WTC11 (cell line): ENCODE results near the gene ARHGEF33. TPM values are rescaled to one million over a fixed set of nuclear protein-coding genes. Genes with fewer than 3 reads are reported as not detected.

Source experiments
- ATAC-seq: fragments of 200-7000 bp; cut with Tn5 transposase; 2 replicates; pipeline ENCODE4 v1.10.0; 2021; ENCODE audit warnings: mild to moderate bottlenecking, moderate library complexity
- CTCF ChIA-PET: fragments of 300-600 bp; sonication (Branson Sonifier 250); formaldehyde crosslinking; loops from one replicate; lab custom pipeline; 2021; ENCODE audit warnings: antibody characterized with exemption; lab: Charles Lee
- POLR2A ChIA-PET: fragments of 350-600 bp; sonication (Branson Sonifier 250); formaldehyde crosslinking; loops from one replicate; lab custom pipeline; 2021; ENCODE audit warnings: antibody characterized with exemption; lab: Charles Lee
- DNase-seq: peaks from one replicate; pipeline ENCODE4 v3.0.0; 2021; ENCODE audit warnings: low spot score
- H3K27ac Mint-ChIP-seq: 2 replicates; pipeline ENCODE4 v1.8.0; 2021; ENCODE audit warnings: mixed read lengths
- H3K27me3 Mint-ChIP-seq: 2 replicates; pipeline ENCODE4 v1.8.0; 2021; ENCODE audit warnings: low read depth, mild to moderate bottlenecking, moderate library complexity, mixed read lengths
- H3K36me3 Mint-ChIP-seq: 2 replicates; pipeline ENCODE4 v1.8.0; 2021; ENCODE audit warnings: mixed read lengths
- H3K4me1 Mint-ChIP-seq: 2 replicates; pipeline ENCODE4 v1.8.0; 2022; ENCODE audit warnings: mixed read lengths
- H3K4me3 Mint-ChIP-seq: 2 replicates; pipeline ENCODE4 v1.8.0; 2021; ENCODE audit warnings: mild to moderate bottlenecking, moderate library complexity, mixed read lengths
- H3K9me3 Mint-ChIP-seq: 2 replicates; pipeline ENCODE4 v1.8.0; 2021; ENCODE audit warnings: mixed read lengths
- CREB1 ChIP-seq: sonication (generic); formaldehyde crosslinking; IDR thresholded peaks from 2 replicates; pipeline ENCODE4 v1.8.0; 2023; ENCODE audit warnings: mild to moderate bottlenecking, missing genetic modification reagents
- ELF4 ChIP-seq: sonication (generic); formaldehyde crosslinking; IDR thresholded peaks from 2 replicates; pipeline ENCODE4 v1.8.1; 2022; ENCODE audit warnings: low read depth, mild to moderate bottlenecking, moderate library complexity, missing genetic modification reagents
- GTF2I ChIP-seq: fragments of 250-450 bp; sonication (Bioruptor Pico); conservative IDR thresholded peaks from 2 replicates; pipeline ENCODE4 v1.4.0; 2021; ENCODE audit warnings: mild to moderate bottlenecking
- JUN ChIP-seq: sonication (generic); formaldehyde crosslinking; IDR thresholded peaks from 2 replicates; pipeline ENCODE4 v1.8.0; 2023; ENCODE audit warnings: mild to moderate bottlenecking, missing genetic modification reagents
- MYBL2 ChIP-seq: sonication (generic); formaldehyde crosslinking; IDR thresholded peaks from 2 replicates; pipeline ENCODE4 v1.8.1; 2023; ENCODE audit warnings: mild to moderate bottlenecking, moderate library complexity, missing genetic modification reagents
- NR2C2 ChIP-seq: sonication (generic); formaldehyde crosslinking; IDR thresholded peaks from 2 replicates; pipeline ENCODE4 v1.8.0; 2022; ENCODE audit warnings: mild to moderate bottlenecking, missing genetic modification reagents
- NR3C1 ChIP-seq: sonication (generic); formaldehyde crosslinking; conservative IDR thresholded peaks from 2 replicates; pipeline ENCODE4 v1.8.1; 2023; ENCODE audit warnings: low read depth, mild to moderate bottlenecking, missing genetic modification reagents
- PRRX2 ChIP-seq: fragments of 250-450 bp; sonication (Bioruptor Pico); IDR thresholded peaks from 2 replicates; pipeline ENCODE4 v1.8.0; 2021; ENCODE audit warnings: mild to moderate bottlenecking
- SOX15 ChIP-seq: fragments of 250-450 bp; sonication (Bioruptor Pico); IDR thresholded peaks from 2 replicates; pipeline ENCODE4 v1.9.0; 2021; ENCODE audit warnings: mild to moderate bottlenecking
- TEAD1 ChIP-seq: sonication (generic); formaldehyde crosslinking; IDR thresholded peaks from 2 replicates; pipeline ENCODE4 v1.8.0; 2022; ENCODE audit warnings: mild to moderate bottlenecking, missing genetic modification reagents
- ZBTB21 ChIP-seq: sonication (generic); formaldehyde crosslinking; IDR thresholded peaks from 2 replicates; pipeline ENCODE4 v1.8.1; 2023; ENCODE audit warnings: mild to moderate bottlenecking, missing genetic modification reagents, borderline replicate concordance
- ZNF232 ChIP-seq: sonication (generic); formaldehyde crosslinking; IDR thresholded peaks from 2 replicates; pipeline ENCODE4 v1.8.0; 2022; ENCODE audit warnings: mild to moderate bottlenecking, missing genetic modification reagents
- ZNF263 ChIP-seq: sonication (generic); formaldehyde crosslinking; IDR thresholded peaks from 2 replicates; pipeline ENCODE4 v1.8.1; 2022; ENCODE audit warnings: low read depth, mild to moderate bottlenecking, moderate library complexity, missing genetic modification reagents
- total RNA-seq: library from RNA; stranded (reverse); gene quantifications from 3 replicates; pipeline ENCODE4 v1.2.3, GENCODE V29; 2021
- TF ChIP-seq, protein P1 (sequence below): fragments of 250-450 bp; sonication (Bioruptor Pico); IDR thresholded peaks from 2 replicates; pipeline ENCODE4 v1.9.0; 2021; ENCODE audit warnings: mild to moderate bottlenecking, borderline replicate concordance
- TF ChIP-seq, protein P2 (sequence below): sonication (generic); formaldehyde crosslinking; IDR thresholded peaks from 2 replicates; pipeline ENCODE4 v1.8.0; 2022; ENCODE audit warnings: missing genetic modification reagents
- TF ChIP-seq, protein P3 (sequence below): sonication (generic); formaldehyde crosslinking; conservative IDR thresholded peaks from 2 replicates; pipeline ENCODE4 v1.8.1; 2022; ENCODE audit warnings: mild to moderate bottlenecking, missing genetic modification reagents
- TF ChIP-seq, protein P4 (sequence below): sonication (generic); formaldehyde crosslinking; IDR thresholded peaks from 2 replicates; pipeline ENCODE4 v1.8.1; 2023; ENCODE audit warnings: mild to moderate bottlenecking, missing genetic modification reagents, borderline replicate concordance

ARHGEF33 gene
- total RNA-seq, 1 experiment from 2014 or later, result 0.42 TPM

DNA sequence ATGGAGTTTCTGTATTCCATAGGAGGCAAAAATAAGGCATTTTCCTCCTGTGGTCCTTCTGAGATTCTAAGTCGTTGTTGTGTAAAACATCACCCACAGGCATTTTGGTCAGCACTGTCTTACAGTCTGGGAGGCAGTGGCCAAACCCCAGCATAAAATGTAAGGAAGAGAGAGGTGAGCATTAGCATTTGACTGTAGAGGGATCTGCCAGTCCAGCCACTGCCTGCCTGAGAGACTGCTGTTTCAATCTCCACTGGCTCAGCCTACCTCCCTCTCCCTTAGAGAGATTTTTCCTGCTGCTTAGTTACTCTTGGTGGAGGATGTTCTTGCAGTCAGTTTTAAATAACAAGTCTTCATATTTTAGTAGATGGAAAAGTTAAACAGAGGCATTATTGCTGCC is 77.0 kb downstream of the ARHGEF33 start:
- DNase-seq, result no peak
- TF ChIP-seq, protein P1, sequence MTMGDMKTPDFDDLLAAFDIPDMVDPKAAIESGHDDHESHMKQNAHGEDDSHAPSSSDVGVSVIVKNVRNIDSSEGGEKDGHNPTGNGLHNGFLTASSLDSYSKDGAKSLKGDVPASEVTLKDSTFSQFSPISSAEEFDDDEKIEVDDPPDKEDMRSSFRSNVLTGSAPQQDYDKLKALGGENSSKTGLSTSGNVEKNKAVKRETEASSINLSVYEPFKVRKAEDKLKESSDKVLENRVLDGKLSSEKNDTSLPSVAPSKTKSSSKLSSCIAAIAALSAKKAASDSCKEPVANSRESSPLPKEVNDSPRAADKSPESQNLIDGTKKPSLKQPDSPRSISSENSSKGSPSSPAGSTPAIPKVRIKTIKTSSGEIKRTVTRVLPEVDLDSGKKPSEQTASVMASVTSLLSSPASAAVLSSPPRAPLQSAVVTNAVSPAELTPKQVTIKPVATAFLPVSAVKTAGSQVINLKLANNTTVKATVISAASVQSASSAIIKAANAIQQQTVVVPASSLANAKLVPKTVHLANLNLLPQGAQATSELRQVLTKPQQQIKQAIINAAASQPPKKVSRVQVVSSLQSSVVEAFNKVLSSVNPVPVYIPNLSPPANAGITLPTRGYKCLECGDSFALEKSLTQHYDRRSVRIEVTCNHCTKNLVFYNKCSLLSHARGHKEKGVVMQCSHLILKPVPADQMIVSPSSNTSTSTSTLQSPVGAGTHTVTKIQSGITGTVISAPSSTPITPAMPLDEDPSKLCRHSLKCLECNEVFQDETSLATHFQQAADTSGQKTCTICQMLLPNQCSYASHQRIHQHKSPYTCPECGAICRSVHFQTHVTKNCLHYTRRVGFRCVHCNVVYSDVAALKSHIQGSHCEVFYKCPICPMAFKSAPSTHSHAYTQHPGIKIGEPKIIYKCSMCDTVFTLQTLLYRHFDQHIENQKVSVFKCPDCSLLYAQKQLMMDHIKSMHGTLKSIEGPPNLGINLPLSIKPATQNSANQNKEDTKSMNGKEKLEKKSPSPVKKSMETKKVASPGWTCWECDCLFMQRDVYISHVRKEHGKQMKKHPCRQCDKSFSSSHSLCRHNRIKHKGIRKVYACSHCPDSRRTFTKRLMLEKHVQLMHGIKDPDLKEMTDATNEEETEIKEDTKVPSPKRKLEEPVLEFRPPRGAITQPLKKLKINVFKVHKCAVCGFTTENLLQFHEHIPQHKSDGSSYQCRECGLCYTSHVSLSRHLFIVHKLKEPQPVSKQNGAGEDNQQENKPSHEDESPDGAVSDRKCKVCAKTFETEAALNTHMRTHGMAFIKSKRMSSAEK (CRISPR knock-in tag), result no peak
- TF ChIP-seq NR2C2 (CRISPR knock-in tag) (no peak), GTF2I (CRISPR knock-in tag) (no peak), CREB1 (no peak)
- POLR2A ChIA-PET, result no interaction called here
- ATAC-seq, result peak; percentile 79
- no peak overlapping the region for H3K27ac Mint-ChIP-seq
- peaks cover 8% of the 10 kb centered on the region for H3K27me3 Mint-ChIP-seq
- 0 out of 2 replicates have a peak, but pooled peaks cover 8% of the 10 kb centered on the region for H3K36me3 Mint-ChIP-seq
- H3K4me3 Mint-ChIP-seq, result no peak overlapping the region
- CTCF ChIA-PET, result interaction anchor here (1.5 to 1.8 kb wide), 2 partner anchors 19 to 61 kb away, joined by 3 to 10 read pairs; no protein-coding TSS in a partner anchor
- H3K9me3 Mint-ChIP-seq, result peaks cover 17% of the 10 kb centered on the region
- H3K4me1 Mint-ChIP-seq, result peaks cover 13% of the 10 kb centered on the region

DNA sequence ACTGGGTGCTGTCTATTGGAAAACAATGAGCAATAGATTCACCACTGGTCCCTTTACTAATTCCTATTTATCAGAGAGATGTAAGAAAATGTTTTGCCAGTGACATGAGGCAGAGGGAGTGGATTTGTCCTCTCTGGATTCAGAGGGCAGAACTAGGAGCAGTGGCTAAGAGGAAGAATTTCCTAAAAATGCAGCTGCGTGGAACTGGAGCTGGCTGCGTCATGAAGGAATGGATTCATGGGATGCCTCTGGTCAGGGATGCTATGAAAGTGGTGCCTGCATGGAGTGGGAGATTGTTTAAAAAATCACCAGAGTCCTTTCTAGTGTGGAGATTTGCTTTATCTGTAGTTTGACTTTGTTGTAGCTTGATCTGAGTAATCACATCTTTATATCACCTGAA is 78.3 kb downstream of the ARHGEF33 start:
- 0 out of 2 replicates have a peak, but pooled peaks cover 5% of the 10 kb centered on the region for H3K36me3 Mint-ChIP-seq
- H3K4me1 Mint-ChIP-seq, result peaks cover 13% of the 10 kb centered on the region
- no peak overlapping the region for H3K27ac Mint-ChIP-seq
- TF ChIP-seq PRRX2 (CRISPR knock-in tag) (no peak), SOX15 (CRISPR knock-in tag) (no peak), ZNF232 (CRISPR knock-in tag) (no peak), JUN (CRISPR knock-in tag) (no peak), MYBL2 (CRISPR knock-in tag) (no peak), ZBTB21 (no peak), ZNF263 (no peak), TEAD1 (CRISPR knock-in tag) (no peak), GTF2I (CRISPR knock-in tag) (no peak), ELF4 (CRISPR knock-in tag) (no peak), NR3C1 (CRISPR knock-in tag) (no peak)
- TF ChIP-seq, protein P2, sequence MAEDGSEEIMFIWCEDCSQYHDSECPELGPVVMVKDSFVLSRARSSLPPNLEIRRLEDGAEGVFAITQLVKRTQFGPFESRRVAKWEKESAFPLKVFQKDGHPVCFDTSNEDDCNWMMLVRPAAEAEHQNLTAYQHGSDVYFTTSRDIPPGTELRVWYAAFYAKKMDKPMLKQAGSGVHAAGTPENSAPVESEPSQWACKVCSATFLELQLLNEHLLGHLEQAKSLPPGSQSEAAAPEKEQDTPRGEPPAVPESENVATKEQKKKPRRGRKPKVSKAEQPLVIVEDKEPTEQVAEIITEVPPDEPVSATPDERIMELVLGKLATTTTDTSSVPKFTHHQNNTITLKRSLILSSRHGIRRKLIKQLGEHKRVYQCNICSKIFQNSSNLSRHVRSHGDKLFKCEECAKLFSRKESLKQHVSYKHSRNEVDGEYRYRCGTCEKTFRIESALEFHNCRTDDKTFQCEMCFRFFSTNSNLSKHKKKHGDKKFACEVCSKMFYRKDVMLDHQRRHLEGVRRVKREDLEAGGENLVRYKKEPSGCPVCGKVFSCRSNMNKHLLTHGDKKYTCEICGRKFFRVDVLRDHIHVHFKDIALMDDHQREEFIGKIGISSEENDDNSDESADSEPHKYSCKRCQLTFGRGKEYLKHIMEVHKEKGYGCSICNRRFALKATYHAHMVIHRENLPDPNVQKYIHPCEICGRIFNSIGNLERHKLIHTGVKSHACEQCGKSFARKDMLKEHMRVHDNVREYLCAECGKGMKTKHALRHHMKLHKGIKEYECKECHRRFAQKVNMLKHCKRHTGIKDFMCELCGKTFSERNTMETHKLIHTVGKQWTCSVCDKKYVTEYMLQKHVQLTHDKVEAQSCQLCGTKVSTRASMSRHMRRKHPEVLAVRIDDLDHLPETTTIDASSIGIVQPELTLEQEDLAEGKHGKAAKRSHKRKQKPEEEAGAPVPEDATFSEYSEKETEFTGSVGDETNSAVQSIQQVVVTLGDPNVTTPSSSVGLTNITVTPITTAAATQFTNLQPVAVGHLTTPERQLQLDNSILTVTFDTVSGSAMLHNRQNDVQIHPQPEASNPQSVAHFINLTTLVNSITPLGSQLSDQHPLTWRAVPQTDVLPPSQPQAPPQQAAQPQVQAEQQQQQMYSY (CRISPR knock-in tag), result no peak
- TF ChIP-seq, protein P3, sequence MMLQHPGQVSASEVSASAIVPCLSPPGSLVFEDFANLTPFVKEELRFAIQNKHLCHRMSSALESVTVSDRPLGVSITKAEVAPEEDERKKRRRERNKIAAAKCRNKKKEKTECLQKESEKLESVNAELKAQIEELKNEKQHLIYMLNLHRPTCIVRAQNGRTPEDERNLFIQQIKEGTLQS (CRISPR knock-in tag), result no peak
- TF ChIP-seq, protein P1 (CRISPR knock-in tag), result no peak
- TF ChIP-seq, protein P4, sequence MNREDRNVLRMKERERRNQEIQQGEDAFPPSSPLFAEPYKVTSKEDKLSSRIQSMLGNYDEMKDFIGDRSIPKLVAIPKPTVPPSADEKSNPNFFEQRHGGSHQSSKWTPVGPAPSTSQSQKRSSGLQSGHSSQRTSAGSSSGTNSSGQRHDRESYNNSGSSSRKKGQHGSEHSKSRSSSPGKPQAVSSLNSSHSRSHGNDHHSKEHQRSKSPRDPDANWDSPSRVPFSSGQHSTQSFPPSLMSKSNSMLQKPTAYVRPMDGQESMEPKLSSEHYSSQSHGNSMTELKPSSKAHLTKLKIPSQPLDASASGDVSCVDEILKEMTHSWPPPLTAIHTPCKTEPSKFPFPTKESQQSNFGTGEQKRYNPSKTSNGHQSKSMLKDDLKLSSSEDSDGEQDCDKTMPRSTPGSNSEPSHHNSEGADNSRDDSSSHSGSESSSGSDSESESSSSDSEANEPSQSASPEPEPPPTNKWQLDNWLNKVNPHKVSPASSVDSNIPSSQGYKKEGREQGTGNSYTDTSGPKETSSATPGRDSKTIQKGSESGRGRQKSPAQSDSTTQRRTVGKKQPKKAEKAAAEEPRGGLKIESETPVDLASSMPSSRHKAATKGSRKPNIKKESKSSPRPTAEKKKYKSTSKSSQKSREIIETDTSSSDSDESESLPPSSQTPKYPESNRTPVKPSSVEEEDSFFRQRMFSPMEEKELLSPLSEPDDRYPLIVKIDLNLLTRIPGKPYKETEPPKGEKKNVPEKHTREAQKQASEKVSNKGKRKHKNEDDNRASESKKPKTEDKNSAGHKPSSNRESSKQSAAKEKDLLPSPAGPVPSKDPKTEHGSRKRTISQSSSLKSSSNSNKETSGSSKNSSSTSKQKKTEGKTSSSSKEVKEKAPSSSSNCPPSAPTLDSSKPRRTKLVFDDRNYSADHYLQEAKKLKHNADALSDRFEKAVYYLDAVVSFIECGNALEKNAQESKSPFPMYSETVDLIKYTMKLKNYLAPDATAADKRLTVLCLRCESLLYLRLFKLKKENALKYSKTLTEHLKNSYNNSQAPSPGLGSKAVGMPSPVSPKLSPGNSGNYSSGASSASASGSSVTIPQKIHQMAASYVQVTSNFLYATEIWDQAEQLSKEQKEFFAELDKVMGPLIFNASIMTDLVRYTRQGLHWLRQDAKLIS (CRISPR knock-in tag), result no peak
- TF ChIP-seq, all 79 proteins: peak for 0
- peaks cover 15% of the 10 kb centered on the region for H3K9me3 Mint-ChIP-seq
- ChIA-PET POLR2A (no interaction called here), CTCF (interaction anchor here (0.8 kb wide), 1 partner anchor 20 kb away, joined by 3 read pairs; no protein-coding TSS in a partner anchor)
- ATAC-seq (no peak), DNase-seq (no peak)
- H3K4me3 Mint-ChIP-seq, result no peak overlapping the region
- no peaks in the 10 kb centered on the region; the same call in 1 of the 2 replicates for H3K27me3 Mint-ChIP-seq
